ENCODE results near the gene DDAH2.

Gene DDAH2

GRCh38 chr6:31690231-31691077 lies 38.6 kb downstream of the DDAH2 start:
- no peak for DNase-seq (ENCODE audit: low read depth)

DNA sequence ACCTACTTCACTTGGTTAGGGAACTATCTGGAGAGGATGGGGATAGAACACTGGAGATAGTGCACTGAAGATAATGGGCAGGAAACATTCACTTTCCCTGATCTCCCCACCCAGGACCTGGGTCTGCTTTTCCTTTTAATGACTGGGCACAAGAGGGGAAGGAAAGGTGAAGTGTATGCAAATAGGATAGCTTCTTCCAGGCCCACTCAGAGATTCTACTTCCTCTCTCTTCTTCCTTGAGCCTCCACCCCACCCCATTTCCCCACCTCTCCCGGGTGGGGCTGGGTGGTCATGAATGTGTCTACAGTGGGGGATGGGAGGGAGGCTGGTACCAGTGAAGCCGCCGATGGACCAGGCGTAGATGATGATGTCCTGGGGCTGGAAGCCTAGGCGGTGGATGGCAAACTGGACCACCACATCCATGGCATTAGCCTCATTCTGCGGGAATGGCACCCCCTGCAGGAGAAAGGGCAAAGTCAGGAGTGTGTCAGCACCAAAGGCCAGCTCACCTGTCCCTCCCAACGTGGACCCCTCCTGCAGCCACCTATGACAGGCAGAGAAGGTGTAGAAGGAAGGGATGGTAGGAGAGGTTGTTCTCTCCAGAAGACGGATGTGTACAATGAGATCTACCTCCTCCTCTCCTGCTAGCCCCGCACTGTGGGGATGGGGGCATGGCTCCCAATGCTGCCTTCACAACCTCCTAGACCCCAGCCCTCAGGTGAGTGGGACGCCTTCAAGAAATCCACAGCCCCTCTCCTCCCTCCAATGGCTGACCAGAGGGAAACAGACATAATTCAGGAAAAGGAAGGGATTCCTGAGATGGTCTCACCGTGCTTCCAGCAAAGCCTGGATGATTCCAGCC lies 39.6 kb downstream of the DDAH2 start:
- DNase-seq (ENCODE audit: low read depth) = no peak

- DNase-seq (ENCODE audit: low read depth) = no peak
Measured at GRCh38 chr6:31687860-31688693, 41.0 kb downstream of the DDAH2 start.

- no peak for DNase-seq (ENCODE audit: low read depth)
Measured at GRCh38 chr6:31687321-31687720, 41.8 kb downstream of the DDAH2 start.

GRCh38 chr6:31686483-31686882 lies 42.6 kb downstream of the DDAH2 start:
- DNase-seq (ENCODE audit: low read depth) = no peak

DNA sequence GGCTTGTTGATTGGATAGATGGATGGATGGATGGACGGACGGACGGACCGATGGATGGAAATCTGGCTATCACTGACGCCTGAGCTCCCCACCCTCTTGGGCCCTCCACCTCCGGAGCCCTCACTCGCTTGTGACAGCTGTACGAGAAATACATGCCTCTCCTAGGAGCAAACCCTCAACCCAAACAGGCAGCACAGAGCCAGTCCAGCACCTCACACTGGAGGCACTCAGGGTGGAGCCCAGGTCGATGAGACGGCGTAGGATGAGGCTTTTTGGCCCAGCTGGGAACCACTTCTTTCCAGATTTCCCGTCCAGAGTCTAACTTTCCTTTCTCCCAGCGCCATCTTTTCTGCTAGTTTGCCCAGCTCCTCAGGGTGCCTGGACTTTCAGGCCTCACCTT lies 45.5 kb downstream of the DDAH2 start:
- DNase-seq (ENCODE audit: low read depth) = no peak

GRCh38 chr6:31681135-31681671 lies 47.9 kb downstream of the DDAH2 start:
- DNase-seq (ENCODE audit: low read depth) = no peak

GRCh38 chr6:31680226-31681134 lies 48.6 kb downstream of the DDAH2 start, which contains the start of gene LY6G5C:
Gene LY6G5C (minus strand): TSS chr6:31681067. CDS start chr6:31680373, 694 bp downstream.
- no peak for DNase-seq (ENCODE audit: low read depth)

- no peak for DNase-seq (ENCODE audit: low read depth)
Measured at GRCh38 chr6:31677955-31678354, 51.1 kb downstream of the DDAH2 start.
